ENCODE results near the gene MAP2K7. TPM values are rescaled to one million over a fixed set of nuclear protein-coding genes. Genes with fewer than 3 reads are reported as not detected.
"Not testable (repeated sequence)": the region's sequence is repeated elsewhere in the genome, so short reads cannot be mapped to it uniquely, and the experiment has no call there.

MAP2K7 gene
- total RNA-seq, 1 donor from 2014 or later = 11.8 TPM

DNA sequence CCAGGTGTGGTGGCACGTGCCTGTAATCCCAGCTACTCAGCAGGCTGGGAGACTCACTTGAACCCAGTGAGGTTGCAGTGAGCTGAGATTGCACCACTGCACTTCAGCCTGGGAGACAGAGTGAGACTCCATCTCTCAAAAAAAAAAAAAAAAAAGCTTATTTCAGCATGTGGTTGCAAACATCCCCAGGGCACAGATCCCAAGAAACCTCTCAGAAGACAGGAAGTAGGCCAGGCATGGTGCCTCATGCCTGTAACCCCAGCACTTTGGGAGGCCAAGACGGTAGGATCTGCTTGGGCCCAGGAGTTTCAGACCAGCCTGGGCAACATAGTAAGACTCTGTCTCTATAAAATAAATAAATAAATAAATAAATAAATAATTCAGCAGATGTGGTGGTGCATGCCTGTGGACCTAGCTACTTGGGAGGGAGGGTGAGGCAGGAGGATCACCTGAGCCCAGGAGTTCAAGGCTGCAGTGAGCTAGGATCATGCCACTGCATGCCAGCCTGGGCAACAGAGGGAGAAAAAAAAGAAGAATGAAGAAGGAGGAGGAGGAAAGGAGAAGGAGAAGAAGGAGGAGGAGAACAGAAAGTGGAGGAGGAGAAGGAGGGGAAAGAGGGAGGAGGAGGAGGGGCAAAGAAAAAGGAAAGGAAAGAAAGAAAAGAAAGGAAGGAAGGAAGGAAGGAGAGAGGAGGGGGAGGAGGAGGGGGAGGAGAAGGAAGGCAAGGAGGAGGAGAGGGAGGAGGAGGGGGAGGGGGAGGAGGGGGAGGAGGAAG lies 19.7 kb upstream of the MAP2K7 start:
- no peak for DNase-seq

GRCh38 chr19:7885818-7886217 lies 17.9 kb upstream of the MAP2K7 start:
- DNase-seq = peak; percentile 22

- DNase-seq = no peak
Observed at GRCh38 chr19:7887408-7888144, 16.1 kb upstream of the MAP2K7 start.

GRCh38 chr19:7888145-7888825 lies 15.4 kb upstream of the MAP2K7 start, which contains the start of gene LRRC8E:
Gene LRRC8E (plus strand): TSS chr19:7888510. CDS start chr19:7895604, 7,094 bp downstream.
- DNase-seq = peak; percentile 36

GRCh38 chr19:7888826-7889217 lies 14.9 kb upstream of the MAP2K7 start:
- no peak for DNase-seq

- not testable (repeated sequence) for DNase-seq
Observed at GRCh38 chr19:7893362-7894101, 10.1 kb upstream of the MAP2K7 start.

DNA sequence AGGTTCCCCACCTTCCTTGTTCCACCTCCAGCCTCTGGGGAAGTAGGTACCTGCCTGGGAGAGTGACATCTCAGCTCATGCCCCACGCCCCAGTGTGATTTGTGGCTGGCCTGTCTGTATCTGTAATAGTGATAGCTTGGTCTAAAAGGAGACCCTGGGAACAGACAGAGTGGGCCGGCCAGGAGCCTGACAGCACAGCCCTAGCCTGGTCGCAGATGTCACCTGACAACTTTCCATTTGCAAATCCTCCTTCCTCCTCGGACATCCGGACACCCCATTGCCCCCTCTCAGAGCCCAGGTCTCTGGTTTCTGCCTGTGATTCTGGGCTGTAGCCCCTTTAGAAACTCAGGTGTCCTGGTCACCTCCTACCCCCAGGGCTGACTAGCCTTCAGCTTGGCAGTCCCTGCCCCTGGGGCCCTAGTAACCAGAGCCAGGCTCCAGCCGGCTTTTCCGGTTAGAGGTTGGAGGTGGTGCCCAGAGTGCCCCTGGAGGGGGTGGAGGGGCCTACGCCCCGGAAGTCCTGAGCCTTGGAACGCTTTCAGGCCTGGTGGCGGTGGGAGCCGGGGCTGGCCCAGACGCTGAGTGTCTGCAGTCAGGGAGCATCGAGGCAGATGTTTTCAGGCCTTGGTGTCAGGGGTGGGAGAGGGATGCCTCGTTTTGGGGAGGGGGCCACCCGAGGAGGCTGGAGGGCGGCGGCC lies 8.9 kb upstream of the MAP2K7 start:
- DNase-seq = no peak

- no peak for DNase-seq
Observed at GRCh38 chr19:7895565-7895964, 8.1 kb upstream of the MAP2K7 start.

DNA sequence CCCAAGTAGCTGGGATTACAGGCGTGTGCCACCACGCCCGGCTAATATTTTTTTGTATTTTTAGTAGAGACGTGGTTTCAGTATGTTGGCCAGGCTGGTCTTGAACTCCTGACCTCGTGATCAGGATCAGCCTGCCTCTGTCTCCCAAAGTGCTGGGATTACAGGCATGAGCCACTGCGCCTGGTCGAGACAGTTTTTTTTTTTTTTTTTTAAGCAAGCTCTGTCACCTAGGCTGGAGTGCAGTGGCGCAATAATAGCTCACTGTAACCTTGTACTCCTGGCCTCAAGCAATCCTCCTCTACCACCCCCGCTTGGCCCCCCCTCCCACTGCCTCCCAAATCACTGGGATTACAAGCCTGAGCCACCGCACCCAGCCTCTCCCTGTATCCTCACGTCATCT lies 6.4 kb upstream of the MAP2K7 start:
- no peak for DNase-seq

- no peak for DNase-seq
Observed at GRCh38 chr19:7898967-7899366, 4.7 kb upstream of the MAP2K7 start.

DNA sequence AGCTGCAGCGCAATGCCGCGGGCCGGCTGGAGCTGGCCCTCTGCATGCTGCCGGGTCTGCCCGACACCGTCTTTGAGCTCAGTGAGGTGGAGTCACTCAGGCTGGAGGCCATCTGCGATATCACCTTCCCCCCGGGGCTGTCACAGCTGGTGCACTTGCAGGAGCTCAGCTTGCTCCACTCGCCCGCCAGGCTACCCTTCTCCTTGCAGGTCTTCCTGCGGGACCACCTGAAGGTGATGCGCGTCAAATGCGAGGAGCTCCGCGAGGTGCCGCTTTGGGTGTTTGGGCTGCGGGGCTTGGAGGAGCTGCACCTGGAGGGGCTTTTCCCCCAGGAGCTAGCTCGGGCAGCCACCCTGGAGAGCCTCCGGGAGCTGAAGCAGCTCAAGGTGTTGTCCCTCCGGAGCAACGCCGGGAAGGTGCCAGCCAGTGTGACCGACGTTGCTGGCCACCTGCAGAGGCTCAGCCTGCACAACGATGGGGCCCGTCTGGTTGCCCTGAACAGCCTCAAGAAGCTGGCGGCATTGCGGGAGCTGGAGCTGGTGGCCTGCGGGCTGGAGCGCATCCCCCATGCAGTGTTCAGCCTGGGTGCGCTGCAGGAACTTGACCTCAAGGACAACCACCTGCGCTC lies 3.8 kb upstream of the MAP2K7 start:
- no peak for DNase-seq

- DNase-seq = no peak
Observed at GRCh38 chr19:7900401-7900870, 3.2 kb upstream of the MAP2K7 start.

DNA sequence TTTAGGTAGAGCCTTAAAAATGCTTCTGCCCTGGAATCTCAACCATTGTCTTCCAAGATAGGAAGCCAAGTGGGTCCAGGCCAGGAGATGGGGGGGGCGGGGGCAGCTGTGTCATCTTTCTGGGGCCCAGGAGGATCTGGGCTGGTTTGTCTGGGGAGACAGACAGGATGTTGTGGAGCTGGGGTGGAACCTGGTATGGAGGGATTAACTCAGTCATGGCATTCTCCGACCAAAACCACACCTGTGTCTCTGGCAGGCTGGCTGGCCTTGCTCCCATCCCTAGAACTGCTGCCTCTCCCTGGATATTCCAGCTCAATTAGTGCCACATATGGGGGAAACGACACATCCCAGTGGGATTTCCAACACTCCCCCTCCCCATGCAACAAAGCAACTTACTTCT lies 2.7 kb upstream of the MAP2K7 start:
- no peak for DNase-seq

GRCh38 chr19:7901337-7901736 lies 2.3 kb upstream of the MAP2K7 start:
- no peak for DNase-seq

DNA sequence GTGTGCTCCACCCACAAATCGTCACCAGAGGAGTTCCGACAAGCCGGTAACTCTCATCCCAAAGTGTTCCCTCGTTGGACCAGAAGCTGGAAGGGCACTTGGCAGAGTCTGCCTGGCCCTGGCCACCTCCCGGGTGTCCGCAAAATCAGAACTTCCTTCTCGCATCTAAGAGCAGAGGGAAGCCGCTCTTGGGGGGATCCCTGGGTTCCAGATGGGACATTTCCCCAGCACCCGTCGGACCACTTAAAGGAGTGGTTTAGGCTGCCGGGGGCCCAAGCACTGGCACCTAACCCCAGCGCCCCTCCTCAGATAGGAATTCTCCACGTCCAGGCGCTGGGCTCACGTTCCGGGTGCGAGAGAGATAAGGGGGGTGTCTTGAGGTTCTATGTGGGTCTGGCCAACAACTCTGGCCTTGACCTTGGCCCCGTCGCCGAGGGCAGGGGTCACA lies 857 bp upstream of the MAP2K7 start:
- no peak for DNase-seq

DNA sequence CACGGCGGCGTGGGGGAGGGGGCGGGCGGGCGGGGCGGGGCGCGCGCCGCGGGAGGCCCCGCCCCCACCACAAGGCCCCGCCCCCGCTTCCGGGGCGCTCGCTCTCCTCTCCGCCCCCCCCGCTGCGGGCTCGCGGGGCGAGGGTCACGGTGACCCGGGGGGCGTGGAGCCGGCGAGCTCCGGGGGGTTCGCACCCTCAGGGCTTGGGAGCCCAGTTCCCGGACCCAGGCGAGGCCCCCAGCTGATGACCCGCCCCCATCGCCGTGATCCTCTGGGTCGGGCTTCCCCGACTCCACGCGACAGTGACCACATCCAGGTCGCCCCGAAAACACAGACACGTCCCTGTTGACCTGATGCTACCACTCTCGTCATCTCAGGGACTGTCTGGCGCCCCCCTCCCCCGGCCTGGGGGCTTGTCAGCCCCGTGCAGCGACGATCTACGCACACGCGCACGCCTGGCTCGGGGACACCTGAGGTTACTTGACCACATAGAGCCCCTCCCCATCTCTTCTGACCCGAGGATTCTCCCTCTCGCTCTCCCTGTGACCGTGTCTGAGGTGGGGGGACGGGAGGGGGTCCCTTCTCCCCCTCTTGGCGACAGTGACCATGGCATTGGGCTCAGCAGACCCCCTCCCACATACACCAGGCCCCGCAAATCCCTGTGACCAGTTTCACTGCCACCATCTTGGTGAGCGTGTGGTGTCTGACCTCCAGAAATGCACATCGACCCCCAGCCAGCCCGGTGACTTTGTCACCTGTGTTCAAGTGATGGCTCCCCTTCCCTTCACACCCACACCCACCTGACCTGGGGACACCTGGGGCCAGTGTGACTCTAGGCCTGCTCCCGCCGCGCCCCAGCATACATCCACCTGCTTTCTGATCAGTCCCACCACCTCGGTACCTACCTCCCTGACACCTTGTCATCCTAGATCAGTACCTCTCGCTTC lies 670 bp downstream of the MAP2K7 start:
- no peak for DNase-seq

DNA sequence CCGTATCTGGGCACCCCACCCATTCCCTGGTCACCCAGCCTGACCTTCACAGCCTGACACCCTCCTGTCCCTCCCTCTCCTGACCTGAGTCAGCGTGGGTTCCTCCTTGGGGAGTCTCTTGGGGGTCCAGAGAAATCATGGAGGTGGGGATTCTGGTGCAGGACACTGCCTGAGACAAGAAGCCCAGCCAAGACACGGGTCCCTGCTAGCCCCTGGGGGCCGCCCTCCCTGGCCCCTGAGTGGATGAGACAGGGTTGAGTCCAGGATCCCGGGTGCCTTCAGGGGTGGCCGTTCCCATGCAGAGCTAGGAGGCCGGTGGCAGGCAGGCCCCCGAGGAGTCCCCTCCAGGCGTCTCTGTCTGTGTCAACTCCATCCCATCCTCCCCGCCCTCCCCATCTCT lies 1.6 kb downstream of the MAP2K7 start:
- no peak for DNase-seq

DNA sequence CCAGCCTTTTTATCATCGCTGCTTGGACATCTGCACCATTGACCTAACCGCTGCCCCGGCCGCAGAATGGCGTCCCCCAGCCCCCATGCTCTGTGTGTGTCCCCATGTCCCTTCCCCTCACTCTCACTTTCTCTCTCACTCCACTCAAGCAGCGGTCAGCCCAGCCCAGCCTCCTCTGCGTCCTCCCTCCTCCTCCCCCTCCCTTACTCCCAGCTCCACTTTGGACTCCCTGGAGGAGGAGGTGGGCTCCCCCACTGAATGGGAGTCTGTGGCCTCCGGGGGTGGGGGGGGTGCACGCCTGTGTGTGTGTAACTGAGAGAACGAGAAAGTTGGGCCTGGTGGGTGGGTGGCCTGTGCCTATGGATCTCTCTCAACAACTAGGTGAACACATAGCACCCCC lies 2.2 kb downstream of the MAP2K7 start:
- no peak for DNase-seq

DNA sequence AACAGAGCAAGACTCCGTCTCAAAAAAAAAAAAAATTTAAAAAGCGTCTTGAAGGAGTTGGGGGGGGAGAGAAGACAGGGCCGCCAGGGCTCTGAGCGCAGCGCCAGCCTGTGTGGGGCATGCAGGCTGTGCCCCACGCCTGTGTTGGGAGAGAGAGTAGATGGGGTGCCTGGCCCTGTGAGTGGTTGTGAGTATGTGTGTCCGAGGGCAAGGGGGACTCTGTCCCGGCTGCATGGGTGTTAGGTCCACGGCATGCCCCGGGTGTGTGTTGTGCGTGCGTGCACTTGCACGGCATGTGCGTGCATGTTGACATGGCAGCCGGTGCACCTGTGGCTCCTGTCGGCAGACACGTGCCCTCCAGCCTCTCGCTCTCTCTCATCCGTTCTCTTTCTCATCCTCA lies 3.4 kb downstream of the MAP2K7 start:
- DNase-seq = no peak

DNA sequence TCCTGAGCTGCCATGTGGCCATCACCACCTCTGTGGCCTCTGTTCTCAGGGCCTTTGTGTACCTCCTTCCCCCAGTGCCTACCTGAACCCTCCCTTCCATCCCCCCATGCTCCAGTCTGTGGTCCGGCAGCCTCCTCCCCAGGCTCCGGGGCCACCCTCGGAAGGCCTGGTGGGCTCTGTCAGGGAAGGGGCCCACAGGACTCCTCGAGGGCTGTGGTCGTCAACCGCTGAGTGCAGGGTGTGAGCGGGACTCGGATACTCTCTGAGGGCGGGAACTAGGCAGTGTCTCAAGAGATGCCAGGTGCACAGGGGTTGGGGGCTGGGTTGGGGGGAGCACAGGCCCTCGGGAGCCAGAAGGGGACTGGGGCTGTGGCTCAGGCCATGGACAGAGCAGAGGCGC lies 3.9 kb downstream of the MAP2K7 start:
- DNase-seq = no peak

Measured in tongue (tissue), 2 donors.